NCI-H187 treated with DMSO at 0.1 percent for 48 hours (cell line): ENCODE data around the gene ANG.
"Not testable (repeated sequence)": the region's sequence is repeated elsewhere in the genome, so short reads cannot be mapped to it uniquely, and the experiment has no call there.

Source experiments
- DNase-seq: peaks from one replicate; lab custom pipeline; 2025; lab: John Stamatoyannopoulos, UW

Gene ANG

GRCh38 chr14:20688167-20688839, at the start of gene ANG:
Gene ANG, plus strand, starts transcription at chr14:20688764. Its CDS starts 4,801 bp downstream, at chr14:20693565.
- DNase-seq, result no peak

GRCh38 chr14:20641591-20641990, 47.0 kb upstream of the ANG start, which contains the start of gene OR6S1:
Gene OR6S1, minus strand, starts transcription at chr14:20641691. Its CDS starts 0 bp downstream, at chr14:20641691.
- no peak for DNase-seq

DNA sequence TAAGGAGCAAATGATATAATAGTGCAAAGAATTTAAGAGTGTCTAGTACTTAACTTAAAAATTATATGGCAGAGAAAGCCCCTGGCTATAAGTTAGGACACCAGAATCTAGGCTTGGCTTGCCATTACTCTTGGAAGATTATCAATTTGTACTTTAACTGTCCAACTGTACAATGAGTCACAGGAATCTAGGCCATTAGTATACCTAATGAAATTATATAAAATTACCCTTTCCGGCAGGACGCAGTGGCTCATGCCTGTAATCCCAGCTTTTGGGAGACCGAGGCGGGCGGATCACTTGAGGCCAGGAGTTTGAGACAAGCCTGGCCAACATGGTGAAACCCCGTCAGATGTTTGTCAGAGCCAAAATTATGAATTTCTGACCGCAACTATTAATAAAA, 46.4 kb upstream of the ANG start:
- DNase-seq, result no peak

- DNase-seq, result not testable (repeated sequence)
Observed at GRCh38 chr14:20642755-20643154, 45.8 kb upstream of the ANG start.

GRCh38 chr14:20644520-20644919, 44.0 kb upstream of the ANG start:
- DNase-seq, result no peak

DNA sequence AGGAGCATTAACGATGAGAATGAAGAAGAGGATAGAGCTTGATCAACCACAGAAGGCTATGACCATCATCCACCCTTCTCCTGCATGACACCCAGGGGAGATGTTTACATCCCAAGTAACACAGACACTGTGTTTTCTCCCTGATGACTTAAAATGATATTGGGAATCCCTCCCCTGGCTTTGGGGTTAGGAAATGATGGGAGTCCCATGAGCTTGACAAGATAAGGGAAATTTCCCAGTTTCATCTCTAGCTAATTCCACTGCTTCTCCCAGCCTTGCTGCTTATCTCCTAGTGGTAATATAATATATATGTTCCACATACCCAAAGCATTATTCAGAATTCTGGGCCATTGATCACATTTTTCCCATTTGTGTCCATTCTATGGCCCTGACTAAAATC, 43.1 kb upstream of the ANG start:
- no peak for DNase-seq

GRCh38 chr14:20652996-20653975, 35.3 kb upstream of the ANG start:
- DNase-seq, result no peak

DNA sequence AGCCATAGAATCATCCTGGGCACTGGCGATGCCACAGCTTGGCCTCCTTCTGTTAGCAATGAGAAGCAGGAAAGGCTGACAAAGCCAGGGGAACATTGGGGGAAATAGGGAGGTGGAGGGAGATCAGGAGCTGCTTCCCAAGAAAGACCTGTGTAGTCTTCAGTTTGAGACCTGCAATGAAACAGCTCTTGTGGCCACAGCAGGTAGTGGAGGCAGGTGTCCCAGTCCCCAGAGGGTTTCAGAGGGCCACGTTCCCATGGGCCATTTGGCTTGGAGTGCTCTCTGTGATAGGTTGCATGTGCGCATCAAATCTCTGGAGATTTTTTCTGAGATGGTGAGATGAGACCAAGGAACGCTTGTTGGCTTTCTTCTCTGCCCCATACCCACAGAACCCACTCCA, 32.7 kb upstream of the ANG start:
- DNase-seq, result no peak

DNA sequence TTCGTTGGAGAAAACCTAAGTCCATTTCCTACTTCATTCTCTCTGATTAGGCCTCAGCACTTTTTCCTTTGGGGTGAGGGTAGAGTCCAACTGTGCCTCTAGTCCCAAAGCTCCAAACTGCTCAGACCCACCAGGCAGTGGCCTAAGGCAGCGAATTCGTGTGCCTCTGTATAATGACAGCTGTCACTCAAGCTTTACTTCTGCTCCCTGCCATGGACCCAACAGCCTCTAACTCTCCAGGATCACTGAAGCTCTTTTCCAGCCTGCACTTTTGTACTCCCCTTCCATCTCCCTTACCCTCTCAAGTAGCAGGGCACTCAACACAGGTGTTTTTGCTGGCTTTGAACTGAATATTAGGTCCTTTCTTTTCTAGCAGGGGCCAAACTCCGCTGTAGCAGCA, 32.3 kb upstream of the ANG start:
- DNase-seq, result no peak

DNA sequence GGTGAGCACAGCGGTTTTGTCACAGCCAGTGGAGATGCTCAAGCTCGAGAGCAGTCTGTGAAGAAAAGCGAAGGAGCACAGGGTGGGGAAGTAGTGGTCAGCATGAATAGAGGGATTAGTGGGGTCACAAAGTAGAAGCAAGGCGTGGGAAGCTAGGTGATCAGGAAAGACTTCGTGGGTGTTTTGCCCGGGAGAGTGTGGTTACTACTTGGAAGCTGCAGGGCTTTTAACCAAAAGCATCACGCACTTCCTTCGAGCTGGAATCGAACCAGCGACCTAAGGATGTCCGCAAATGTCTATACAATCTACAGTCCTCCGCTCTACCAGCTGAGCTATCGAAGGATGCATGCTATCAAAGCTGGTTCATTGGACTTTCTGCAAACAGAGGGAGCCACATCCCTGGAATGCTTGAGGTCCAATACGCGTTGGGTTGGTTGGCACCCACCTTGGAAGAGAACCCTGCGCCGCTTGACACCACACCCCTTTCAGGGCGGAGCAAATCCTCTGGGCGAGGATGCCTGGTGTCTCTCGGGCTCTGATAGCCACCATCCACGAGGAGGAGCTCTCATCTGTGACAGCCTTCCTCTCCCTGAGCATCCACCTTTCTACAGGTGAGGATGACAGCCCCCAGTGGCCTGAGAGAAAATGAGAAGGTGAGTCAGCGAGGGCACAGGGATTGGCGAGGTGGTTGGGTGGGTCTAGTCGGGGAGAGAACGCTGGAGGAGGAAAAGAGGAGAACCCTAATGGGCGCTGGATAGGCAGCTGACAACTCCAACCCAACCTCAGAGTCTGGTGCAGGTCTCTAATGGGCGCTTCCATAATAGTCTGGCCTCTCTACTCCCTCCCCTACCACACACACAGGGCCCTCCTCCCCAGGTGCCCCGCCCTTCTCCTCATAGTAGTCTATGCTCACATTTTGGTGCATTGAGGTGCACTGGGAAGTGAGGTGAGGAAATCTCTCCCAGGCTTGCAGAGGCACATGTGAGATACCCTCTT, 31.1 kb upstream of the ANG start:
- no peak for DNase-seq

GRCh38 chr14:20658246-20658645, 30.3 kb upstream of the ANG start:
- DNase-seq, result no peak

DNA sequence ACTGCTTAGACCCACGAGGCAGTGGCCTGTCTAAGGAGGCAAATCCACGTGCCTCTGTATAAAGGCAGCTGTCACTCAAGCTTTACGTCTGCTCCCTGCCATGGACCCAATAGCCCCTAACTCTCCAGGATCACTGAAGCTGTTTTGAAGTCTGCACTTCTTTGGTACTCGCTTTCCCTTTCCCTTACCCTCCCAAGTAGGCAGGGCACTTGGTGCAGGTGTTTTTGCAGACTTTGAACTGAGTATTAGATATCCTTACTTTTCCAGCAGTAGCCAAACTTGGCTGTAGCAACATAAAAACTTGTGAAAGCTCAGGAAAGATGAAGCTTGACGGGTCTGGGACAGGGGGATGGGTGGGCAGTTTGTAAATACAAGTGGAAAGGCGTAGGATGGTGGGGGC, 29.2 kb upstream of the ANG start:
- no peak for DNase-seq

- no peak for DNase-seq
Observed at GRCh38 chr14:20659813-20660395, 28.7 kb upstream of the ANG start.

GRCh38 chr14:20661197-20661596, 27.4 kb upstream of the ANG start:
- no peak for DNase-seq

DNA sequence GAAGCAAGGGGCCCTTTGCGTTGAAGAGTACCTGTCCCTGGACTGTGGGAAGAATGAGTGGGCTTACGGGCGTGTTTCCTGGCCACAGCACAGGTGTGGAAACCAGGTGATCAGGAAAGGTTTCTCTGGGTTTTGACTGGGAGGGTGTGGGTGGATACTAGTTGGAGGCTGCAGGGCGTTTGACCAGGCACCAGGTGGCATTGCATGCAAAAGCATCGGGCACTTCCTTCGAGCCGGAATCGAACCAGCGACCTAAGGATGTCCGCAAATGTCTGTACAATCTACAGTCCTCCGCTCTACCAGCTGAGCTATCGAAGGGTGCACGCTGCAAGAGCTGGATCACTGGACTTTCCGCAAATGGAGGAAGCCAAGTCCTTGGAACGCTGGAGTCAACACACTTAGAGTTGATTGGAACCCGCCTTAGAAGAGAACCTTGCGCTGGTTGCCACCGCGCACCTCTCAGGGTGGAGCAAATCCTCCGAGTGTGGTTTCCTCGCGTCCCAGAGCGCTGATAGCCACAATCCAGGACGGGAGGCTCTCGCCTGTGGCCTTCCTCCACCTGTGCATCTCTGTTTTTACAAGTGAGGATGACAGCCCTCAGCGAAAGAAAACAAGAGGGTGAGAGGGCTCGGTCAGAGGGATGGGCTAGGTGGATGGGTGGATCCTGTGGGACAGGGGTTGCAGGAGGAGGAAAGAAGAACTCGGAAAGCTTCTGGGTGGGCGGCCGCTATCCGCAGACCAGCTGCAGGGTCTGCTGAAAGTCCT, 25.4 kb upstream of the ANG start:
- no peak for DNase-seq

DNA sequence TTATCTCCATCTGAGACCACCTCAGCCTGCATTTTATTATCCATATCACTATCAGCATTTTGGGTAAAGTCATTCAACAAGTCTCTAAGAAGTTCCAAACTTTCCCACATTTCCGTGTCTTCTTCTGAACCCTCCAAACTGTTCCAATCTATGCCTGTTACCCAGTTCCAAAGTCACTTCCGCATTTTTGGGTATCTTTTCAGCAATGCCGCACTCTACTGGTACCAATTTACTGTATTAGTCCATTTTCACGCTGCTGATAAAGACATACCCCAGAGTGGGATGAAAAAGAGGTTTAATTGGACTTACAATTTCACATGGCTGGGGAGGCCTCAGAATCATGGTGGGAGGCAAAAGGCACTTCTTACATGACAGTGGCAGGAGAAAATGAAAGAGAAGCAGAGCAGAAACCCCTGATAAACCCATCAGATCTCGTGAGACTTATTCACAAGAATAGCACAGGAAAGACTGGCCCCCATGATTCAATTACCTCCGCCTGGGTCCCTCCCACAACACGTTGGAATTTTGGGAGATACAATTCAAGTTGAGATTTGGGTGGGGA, 22.1 kb upstream of the ANG start:
- DNase-seq, result not testable (repeated sequence)

- no peak for DNase-seq
Observed at GRCh38 chr14:20667957-20668356, 20.6 kb upstream of the ANG start.

DNA sequence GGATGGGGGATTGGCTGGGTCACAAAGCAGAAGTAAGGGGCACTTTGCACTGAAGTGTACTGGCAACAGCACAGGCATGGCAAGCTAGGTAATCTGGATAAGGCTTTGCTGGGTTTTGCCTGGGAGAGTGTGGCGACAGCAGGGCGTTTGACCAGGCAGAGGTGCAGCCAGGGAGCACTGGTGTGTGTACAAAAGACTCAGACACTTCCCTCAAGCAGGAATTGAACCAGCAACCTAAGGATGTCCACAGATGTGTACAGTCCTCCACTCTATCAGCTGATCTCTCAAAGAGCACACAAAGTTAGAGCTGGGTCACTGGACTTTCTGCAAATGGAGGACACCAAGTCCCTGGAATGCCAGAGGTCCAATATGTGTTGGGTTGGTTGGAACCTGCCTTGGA, 19.6 kb upstream of the ANG start:
- DNase-seq, result no peak

DNA sequence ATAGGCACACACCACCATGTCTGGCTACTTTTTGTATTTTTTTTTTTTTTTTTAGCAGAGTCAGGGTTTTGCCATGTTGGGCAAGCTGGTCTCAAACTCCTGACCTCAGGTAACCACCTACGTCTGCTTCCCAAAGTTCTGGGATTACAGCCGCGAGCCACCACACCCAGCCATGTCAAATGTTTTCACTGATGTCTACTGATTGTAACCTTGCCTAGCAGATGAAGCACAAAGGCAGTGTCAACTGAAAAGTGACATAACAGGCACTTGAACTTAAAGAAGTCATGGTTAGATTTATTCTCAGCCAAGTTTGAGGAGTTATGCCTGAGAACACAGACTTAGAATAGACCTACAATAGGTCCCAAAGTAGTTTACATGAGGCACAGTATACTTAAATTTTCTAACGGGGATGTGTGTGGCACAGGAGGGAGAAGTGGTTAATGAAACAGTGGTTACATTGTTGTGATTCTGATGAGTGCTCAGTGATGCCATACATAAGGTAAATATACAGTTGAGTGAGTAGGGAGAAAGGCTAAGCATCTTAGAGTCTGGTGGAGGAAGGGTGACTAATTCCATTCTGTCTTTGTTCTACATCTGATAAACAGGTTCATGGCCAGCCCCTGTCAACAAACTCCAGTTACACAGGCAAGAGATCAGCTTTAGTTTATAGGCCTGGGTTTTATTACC, 16.8 kb upstream of the ANG start:
- DNase-seq, result no peak

DNA sequence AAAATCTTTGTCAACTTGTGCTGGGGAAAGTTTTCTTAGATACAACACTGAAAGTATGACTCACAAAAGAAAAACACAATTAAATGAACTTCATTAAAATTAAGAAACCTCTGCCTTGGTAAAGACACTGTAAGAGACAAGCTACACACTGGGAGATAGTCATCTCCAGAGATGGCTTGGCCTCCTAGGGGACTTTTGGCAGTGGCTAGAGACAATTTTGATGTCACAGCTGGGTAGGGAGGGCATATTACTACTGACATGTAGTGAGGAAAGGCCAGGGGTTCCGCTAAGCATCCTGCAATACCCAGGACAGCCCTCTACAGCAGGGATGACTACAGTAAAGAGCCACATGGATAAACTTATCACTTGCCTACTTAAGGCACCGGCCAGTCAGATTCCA, 12.9 kb upstream of the ANG start:
- DNase-seq, result no peak
